ENCODE data around the gene HIRIP3.

DNA sequence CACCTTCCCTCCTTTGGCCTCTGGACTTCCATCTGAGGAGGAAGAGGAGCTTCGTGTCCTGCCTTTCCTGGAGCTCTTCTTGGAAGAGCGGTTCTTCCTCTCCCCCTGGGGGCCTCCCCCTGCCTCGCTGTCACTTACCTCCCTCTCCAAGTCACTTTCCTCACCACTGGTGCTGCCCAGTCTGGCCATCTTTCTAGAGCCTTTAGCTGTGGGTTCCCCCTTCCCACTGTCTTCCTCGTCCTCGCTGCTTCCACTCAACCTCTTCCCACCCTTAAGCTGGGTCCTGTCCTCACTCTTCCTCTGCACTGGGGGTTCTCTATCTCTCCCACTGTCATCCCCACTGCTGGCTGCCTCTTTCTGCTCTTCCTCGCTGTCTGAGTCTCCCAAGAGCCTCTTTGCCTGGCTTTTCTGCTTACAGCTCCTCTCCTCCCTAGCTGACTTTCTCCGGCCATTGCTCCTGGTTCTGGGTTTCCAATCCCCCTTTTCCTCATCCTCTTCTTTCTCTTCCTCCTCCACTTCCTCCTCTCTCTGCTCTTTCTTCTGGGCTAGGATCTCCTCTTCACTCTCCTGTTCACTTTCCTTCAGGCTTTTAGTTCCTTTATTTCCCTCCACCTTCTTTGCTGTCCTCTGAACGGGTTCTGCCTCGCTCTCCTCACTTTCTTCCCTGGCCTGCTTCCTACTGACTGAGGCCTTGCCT, 1.4 kb downstream of the HIRIP3 start:
- TF ChIP-seq, protein P1, sequence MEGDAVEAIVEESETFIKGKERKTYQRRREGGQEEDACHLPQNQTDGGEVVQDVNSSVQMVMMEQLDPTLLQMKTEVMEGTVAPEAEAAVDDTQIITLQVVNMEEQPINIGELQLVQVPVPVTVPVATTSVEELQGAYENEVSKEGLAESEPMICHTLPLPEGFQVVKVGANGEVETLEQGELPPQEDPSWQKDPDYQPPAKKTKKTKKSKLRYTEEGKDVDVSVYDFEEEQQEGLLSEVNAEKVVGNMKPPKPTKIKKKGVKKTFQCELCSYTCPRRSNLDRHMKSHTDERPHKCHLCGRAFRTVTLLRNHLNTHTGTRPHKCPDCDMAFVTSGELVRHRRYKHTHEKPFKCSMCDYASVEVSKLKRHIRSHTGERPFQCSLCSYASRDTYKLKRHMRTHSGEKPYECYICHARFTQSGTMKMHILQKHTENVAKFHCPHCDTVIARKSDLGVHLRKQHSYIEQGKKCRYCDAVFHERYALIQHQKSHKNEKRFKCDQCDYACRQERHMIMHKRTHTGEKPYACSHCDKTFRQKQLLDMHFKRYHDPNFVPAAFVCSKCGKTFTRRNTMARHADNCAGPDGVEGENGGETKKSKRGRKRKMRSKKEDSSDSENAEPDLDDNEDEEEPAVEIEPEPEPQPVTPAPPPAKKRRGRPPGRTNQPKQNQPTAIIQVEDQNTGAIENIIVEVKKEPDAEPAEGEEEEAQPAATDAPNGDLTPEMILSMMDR (IDR thresholded peaks at IDR 0.05), result no peak
- TF ChIP-seq REST (IDR thresholded peaks at IDR 0.05; ENCODE audit: insufficient read depth in 1 of 2, low read depth in 2 of 2, low read length in 1 of 2) (no peak), TCF7L2 (IDR thresholded peaks at IDR 0.05; ENCODE audit: low read depth, low read length) (no peak), POLR2AphosphoS5 (IDR thresholded peaks at IDR 0.05; ENCODE audit: low read depth, low read length) (no peak; the same call in 1 of the 2 replicates), SIN3A (IDR thresholded peaks at IDR 0.05; ENCODE audit: borderline replicate concordance, insufficient read depth, low read depth, low read length) (no peak)

Data from Panc1 (cell line).